HEK293 (cell line): ENCODE measurements around the gene AKAP5.

Experiments used
- CTCF ChIA-PET: fragments of 350-600 bp; formaldehyde crosslinking; extraction: SDS; loops from one replicate; lab custom pipeline; 2021; ENCODE audit warnings: antibody characterized with exemption; lab: Yijun Ruan, JAX
- POLR2A ChIA-PET: fragments of 300-600 bp; formaldehyde crosslinking; extraction: SDS; loops from one replicate; lab custom pipeline; 2020; ENCODE audit warnings: antibody characterized with exemption, inconsistent platforms; lab: Yijun Ruan, JAX
- H3K27ac ChIP-seq: fragments of 200-500 bp; sonication (Bioruptor generic); 2 replicates; pipeline ENCODE4 v1.5.1; 2014; ENCODE audit warnings: low read depth, low read length, control low read depth, inconsistent platforms; ENCODE audit errors: extremely low read depth
- H3K36me3 ChIP-seq, 2 experiments: fragments of 200-500 bp in 1 of 2; sonication (Bioruptor generic) in 1 of 2; 1 replicate in 1 of 2; 2 replicates in 1 of 2; pipeline ENCODE4 v1.5.1; 2014 to 2017; ENCODE audit warnings: inconsistent platforms in 2 of 2, low read length in 2 of 2; ENCODE audit not compliant: control insufficient read depth in 2 of 2, insufficient read depth in 1 of 2
- H3K4me1 ChIP-seq: fragments of 200-500 bp; sonication (Bioruptor generic); 2 replicates; pipeline ENCODE4 v1.5.1; 2014; ENCODE audit warnings: mild to moderate bottlenecking, low read length, inconsistent platforms; ENCODE audit not compliant: control insufficient read depth, insufficient read depth
- H3K4me3 ChIP-seq: 2 replicates; pipeline ENCODE4 v1.5.1; 2011; ENCODE audit warnings: low read depth, mild to moderate bottlenecking, control low read depth, low read length, moderate library complexity
- H3K9me3 ChIP-seq: fragments of 200-500 bp; sonication (Bioruptor generic); 2 replicates; pipeline ENCODE4 v1.5.1; 2014; ENCODE audit warnings: low read depth, low read length, inconsistent platforms; ENCODE audit not compliant: control insufficient read depth, insufficient read depth
- BCL11A ChIP-seq: fragments of 450-650 bp; formaldehyde crosslinking; IDR thresholded peaks from 2 replicates; pipeline ENCODE4 v1.5.1; 2016; ENCODE audit warnings: low read depth, missing biosample characterization, missing genetic modification characterization
- BCL11B ChIP-seq: fragments of 450-650 bp; formaldehyde crosslinking; IDR thresholded peaks from 2 replicates; pipeline ENCODE4 v1.5.1; 2016; ENCODE audit warnings: low read depth, missing biosample characterization, missing genetic modification characterization
- GLIS1 ChIP-seq: fragments of 450-650 bp; formaldehyde crosslinking; IDR thresholded peaks from 2 replicates; pipeline ENCODE4 v1.5.1; 2016; ENCODE audit warnings: missing biosample characterization, missing genetic modification characterization
- KLF8 ChIP-seq: fragments of 450-650 bp; formaldehyde crosslinking; IDR thresholded peaks from 2 replicates; pipeline ENCODE4 v1.5.1; 2016; ENCODE audit warnings: missing biosample characterization, missing genetic modification characterization
- SP3 ChIP-seq: fragments of 450-650 bp; formaldehyde crosslinking; IDR thresholded peaks from 2 replicates; pipeline ENCODE4 v1.5.1; 2016; ENCODE audit warnings: missing biosample characterization, missing genetic modification characterization
- TRIM28 ChIP-seq: IDR thresholded peaks from 2 replicates; pipeline ENCODE4 v1.6.1; 2011; ENCODE audit warnings: low read length, control low read depth, borderline replicate concordance
- WT1 ChIP-seq: fragments of 450-650 bp; formaldehyde crosslinking; IDR thresholded peaks from 2 replicates; pipeline ENCODE4 v1.5.1; 2016; ENCODE audit warnings: missing biosample characterization, missing genetic modification characterization
- ZBTB1 ChIP-seq: fragments of 450-650 bp; formaldehyde crosslinking; IDR thresholded peaks from 2 replicates; pipeline ENCODE4 v1.5.1; 2016; ENCODE audit warnings: missing biosample characterization, missing genetic modification characterization
- ZEB2 ChIP-seq: fragments of 450-650 bp; formaldehyde crosslinking; IDR thresholded peaks from 2 replicates; pipeline ENCODE4 v1.5.1; 2016; ENCODE audit warnings: missing biosample characterization, missing genetic modification characterization
- ZNF2 ChIP-seq: fragments of 450-650 bp; formaldehyde crosslinking; IDR thresholded peaks from 2 replicates; pipeline ENCODE4 v1.5.1; 2016; ENCODE audit warnings: missing biosample characterization, missing genetic modification characterization
- ZNF221 ChIP-seq: fragments of 450-650 bp; formaldehyde crosslinking; IDR thresholded peaks from 2 replicates; pipeline ENCODE4 v1.5.1; 2017; ENCODE audit warnings: missing biosample characterization, missing genetic modification characterization, borderline replicate concordance
- ZNF223 ChIP-seq: fragments of 450-650 bp; formaldehyde crosslinking; IDR thresholded peaks from 2 replicates; pipeline ENCODE4 v1.5.1; 2016; ENCODE audit warnings: missing biosample characterization, missing genetic modification characterization
- ZNF335 ChIP-seq: fragments of 450-650 bp; formaldehyde crosslinking; conservative IDR thresholded peaks from 2 replicates; pipeline ENCODE4 v1.5.1; 2016; ENCODE audit warnings: missing biosample characterization, missing genetic modification characterization
- ZNF394 ChIP-seq: fragments of 450-650 bp; formaldehyde crosslinking; IDR thresholded peaks from 2 replicates; pipeline ENCODE4 v1.5.1; 2016; ENCODE audit warnings: missing biosample characterization, missing genetic modification characterization, mild to moderate bottlenecking, moderate library complexity, borderline replicate concordance
- ZNF600 ChIP-seq: fragments of 450-650 bp; formaldehyde crosslinking; IDR thresholded peaks from 2 replicates; pipeline ENCODE4 v1.5.1; 2016; ENCODE audit warnings: missing biosample characterization, missing genetic modification characterization
- ZNF777 ChIP-seq: fragments of 450-650 bp; formaldehyde crosslinking; IDR thresholded peaks from 2 replicates; pipeline ENCODE4 v1.5.1; 2017; ENCODE audit warnings: missing biosample characterization, missing genetic modification characterization, borderline replicate concordance
- ZNF830 ChIP-seq: fragments of 450-650 bp; IDR thresholded peaks from 2 replicates; pipeline ENCODE4 v1.5.0; 2018; ENCODE audit warnings: missing biosample characterization, missing genetic modification characterization, low read depth, mild to moderate bottlenecking, moderate library complexity
- ZSCAN30 ChIP-seq: fragments of 450-650 bp; IDR thresholded peaks from 2 replicates; pipeline ENCODE4 v1.5.1; 2018; ENCODE audit warnings: missing biosample characterization, mild to moderate bottlenecking, missing genetic modification characterization, moderate library complexity
- TF ChIP-seq, protein P1 (sequence below): fragments of 450-650 bp; formaldehyde crosslinking; IDR thresholded peaks from 2 replicates; pipeline ENCODE4 v1.5.1; 2016; ENCODE audit warnings: missing biosample characterization, missing genetic modification characterization
- TF ChIP-seq, protein P2 (sequence below): fragments of 450-650 bp; formaldehyde crosslinking; IDR thresholded peaks from 2 replicates; pipeline ENCODE4 v1.5.1; 2016; ENCODE audit warnings: missing biosample characterization, missing genetic modification characterization
- TF ChIP-seq, protein P3 (sequence below): fragments of 450-650 bp; formaldehyde crosslinking; IDR thresholded peaks from 2 replicates; pipeline ENCODE4 v1.5.1; 2016; ENCODE audit warnings: missing biosample characterization, missing genetic modification characterization
- TF ChIP-seq, protein P4 (sequence below): fragments of 450-650 bp; formaldehyde crosslinking; IDR thresholded peaks from 2 replicates; pipeline ENCODE4 v1.5.1; 2016; ENCODE audit warnings: missing biosample characterization, missing genetic modification characterization, low read depth

The AKAP5 gene

DNA sequence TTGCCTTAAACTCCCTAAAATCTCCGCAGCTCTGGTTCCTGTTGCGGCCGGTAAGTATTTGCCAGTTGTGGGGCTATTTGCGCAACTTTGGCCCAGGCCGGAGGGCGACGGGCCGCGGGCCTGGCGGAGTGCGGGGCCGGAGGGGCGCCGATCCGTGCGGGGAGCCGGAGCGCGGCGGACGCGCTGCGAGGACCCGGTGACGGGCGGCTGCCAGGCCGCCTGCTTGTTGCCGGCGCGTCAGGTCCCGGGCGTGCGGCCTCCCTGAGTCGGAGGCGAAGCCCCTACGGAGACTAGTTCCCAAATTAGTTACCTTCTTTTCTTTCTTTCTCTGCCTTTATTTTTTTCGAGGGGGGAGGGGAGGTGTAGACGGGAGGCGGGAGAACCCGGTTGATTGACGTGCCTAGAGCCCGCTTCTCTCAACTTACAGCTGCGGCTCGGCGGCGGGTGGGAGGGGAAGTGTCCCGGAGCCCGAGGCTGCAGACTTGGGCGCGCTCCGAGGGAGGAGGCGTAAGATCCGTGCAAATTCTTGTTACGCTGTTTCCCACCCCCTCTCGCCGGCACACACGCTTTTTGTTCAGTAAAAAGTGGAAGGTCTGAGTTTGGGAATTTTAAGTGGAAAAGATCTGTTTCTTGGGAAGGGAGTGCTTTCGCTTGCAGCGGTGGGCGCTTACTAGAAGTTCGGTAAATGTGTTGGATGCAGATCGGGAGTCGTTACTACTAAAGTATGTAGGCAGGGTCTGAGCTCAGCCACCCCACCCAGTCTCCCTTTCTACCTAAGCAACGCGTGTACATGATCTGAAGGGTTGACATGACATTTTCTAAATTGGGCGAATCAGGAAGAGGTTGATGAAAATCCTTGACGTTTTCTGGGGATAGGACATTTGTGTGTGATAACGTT lies 39.8 kb downstream of the AKAP5 start:
- Histone ChIP-seq H3K4me1 (peaks cover 21% of the 10 kb centered on the region), H3K9me3 (no peaks in the 10 kb centered on the region), H3K4me3 (peak overlapping the region; percentile 62), H3K27ac (peak overlapping the region; percentile 99), H3K36me3 (no peaks in the 10 kb centered on the region)
- ChIA-PET CTCF (interaction anchor here (0.6 to 1.3 kb wide), 9 partner anchors 11 to 318 kb away, joined by 3 to 6 read pairs (median 3); partner anchors contain the start of gene HSPA2), POLR2A (interaction anchor here (0.6 to 5.2 kb wide), 23 partner anchors 8 to 202 kb away, joined by 3 to 54 read pairs (median 3); partner anchors contain the start of genes HSPA2 and MTHFD1)
- peak; percentile 94 for TF ChIP-seq ZNF335 (tag by site-specific recombination)
- TF ChIP-seq, protein P1, sequence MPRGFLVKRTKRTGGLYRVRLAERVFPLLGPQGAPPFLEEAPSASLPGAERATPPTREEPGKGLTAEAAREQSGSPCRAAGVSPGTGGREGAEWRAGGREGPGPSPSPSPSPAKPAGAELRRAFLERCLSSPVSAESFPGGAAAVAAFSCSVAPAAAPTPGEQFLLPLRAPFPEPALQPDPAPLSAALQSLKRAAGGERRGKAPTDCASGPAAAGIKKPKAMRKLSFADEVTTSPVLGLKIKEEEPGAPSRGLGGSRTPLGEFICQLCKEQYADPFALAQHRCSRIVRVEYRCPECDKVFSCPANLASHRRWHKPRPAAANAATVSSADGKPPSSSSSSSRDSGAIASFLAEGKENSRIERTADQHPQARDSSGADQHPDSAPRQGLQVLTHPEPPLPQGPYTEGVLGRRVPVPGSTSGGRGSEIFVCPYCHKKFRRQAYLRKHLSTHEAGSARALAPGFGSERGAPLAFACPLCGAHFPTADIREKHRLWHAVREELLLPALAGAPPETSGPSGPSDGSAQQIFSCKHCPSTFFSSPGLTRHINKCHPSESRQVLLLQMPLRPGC (tag by site-specific recombination): no peak
- TF ChIP-seq KLF8 (tag by site-specific recombination): no peak
- TF ChIP-seq ZNF2 (tag by site-specific recombination): no peak
- TF ChIP-seq ZNF600 (tag by site-specific recombination): peak; percentile 95
- TF ChIP-seq, protein P2, sequence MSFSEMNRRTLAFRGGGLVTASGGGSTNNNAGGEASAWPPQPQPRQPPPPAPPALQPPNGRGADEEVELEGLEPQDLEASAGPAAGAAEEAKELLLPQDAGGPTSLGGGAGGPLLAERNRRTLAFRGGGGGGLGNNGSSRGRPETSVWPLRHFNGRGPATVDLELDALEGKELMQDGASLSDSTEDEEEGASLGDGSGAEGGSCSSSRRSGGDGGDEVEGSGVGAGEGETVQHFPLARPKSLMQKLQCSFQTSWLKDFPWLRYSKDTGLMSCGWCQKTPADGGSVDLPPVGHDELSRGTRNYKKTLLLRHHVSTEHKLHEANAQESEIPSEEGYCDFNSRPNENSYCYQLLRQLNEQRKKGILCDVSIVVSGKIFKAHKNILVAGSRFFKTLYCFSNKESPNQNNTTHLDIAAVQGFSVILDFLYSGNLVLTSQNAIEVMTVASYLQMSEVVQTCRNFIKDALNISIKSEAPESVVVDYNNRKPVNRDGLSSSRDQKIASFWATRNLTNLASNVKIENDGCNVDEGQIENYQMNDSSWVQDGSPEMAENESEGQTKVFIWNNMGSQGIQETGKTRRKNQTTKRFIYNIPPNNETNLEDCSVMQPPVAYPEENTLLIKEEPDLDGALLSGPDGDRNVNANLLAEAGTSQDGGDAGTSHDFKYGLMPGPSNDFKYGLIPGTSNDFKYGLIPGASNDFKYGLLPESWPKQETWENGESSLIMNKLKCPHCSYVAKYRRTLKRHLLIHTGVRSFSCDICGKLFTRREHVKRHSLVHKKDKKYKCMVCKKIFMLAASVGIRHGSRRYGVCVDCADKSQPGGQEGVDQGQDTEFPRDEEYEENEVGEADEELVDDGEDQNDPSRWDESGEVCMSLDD (tag by site-specific recombination): no peak
- TF ChIP-seq BCL11B: no peak
- TF ChIP-seq SP3: no peak
- peak; percentile 24 for TF ChIP-seq ZSCAN30 (tag by site-specific recombination)
- no peak for TF ChIP-seq GLIS1 (tag by site-specific recombination)
- no peak for TF ChIP-seq ZNF221 (tag by site-specific recombination)
- TF ChIP-seq WT1 (tag by site-specific recombination): no peak
- TF ChIP-seq ZEB2 (tag by site-specific recombination): peak; percentile 38; the same call in 1 of the 2 replicates
- no peak for TF ChIP-seq ZNF830 (tag by site-specific recombination)
- TF ChIP-seq BCL11A (tag by site-specific recombination): no peak
- TF ChIP-seq, protein P3, sequence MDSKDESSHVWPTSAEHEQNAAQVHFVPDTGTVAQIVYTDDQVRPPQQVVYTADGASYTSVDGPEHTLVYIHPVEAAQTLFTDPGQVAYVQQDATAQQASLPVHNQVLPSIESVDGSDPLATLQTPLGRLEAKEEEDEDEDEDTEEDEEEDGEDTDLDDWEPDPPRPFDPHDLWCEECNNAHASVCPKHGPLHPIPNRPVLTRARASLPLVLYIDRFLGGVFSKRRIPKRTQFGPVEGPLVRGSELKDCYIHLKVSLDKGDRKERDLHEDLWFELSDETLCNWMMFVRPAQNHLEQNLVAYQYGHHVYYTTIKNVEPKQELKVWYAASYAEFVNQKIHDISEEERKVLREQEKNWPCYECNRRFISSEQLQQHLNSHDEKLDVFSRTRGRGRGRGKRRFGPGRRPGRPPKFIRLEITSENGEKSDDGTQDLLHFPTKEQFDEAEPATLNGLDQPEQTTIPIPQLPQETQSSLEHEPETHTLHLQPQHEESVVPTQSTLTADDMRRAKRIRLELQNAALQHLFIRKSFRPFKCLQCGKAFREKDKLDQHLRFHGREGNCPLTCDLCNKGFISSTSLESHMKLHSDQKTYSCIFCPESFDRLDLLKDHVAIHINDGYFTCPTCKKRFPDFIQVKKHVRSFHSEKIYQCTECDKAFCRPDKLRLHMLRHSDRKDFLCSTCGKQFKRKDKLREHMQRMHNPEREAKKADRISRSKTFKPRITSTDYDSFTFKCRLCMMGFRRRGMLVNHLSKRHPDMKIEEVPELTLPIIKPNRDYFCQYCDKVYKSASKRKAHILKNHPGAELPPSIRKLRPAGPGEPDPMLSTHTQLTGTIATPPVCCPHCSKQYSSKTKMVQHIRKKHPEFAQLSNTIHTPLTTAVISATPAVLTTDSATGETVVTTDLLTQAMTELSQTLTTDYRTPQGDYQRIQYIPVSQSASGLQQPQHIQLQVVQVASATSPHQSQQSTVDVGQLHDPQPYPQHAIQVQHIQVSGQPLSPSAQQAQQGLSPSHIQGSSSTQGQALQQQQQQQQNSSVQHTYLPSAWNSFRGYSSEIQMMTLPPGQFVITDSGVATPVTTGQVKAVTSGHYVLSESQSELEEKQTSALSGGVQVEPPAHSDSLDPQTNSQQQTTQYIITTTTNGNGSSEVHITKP (tag by site-specific recombination): 0 out of 2 replicates have a peak, but pooled peaks have one; percentile 10
- TF ChIP-seq ZNF394 (tag by site-specific recombination): peak; percentile 72; the same call in 1 of the 2 replicates
- TF ChIP-seq, protein P4, sequence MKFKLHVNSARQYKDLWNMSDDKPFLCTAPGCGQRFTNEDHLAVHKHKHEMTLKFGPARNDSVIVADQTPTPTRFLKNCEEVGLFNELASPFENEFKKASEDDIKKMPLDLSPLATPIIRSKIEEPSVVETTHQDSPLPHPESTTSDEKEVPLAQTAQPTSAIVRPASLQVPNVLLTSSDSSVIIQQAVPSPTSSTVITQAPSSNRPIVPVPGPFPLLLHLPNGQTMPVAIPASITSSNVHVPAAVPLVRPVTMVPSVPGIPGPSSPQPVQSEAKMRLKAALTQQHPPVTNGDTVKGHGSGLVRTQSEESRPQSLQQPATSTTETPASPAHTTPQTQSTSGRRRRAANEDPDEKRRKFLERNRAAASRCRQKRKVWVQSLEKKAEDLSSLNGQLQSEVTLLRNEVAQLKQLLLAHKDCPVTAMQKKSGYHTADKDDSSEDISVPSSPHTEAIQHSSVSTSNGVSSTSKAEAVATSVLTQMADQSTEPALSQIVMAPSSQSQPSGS: no peak
- TF ChIP-seq ZNF223 (tag by site-specific recombination): no peak
- TF ChIP-seq ZBTB1 (tag by site-specific recombination): no peak
- 0 out of 2 replicates have a peak, but pooled peaks have one; percentile 8 for TF ChIP-seq TRIM28
- no peak for TF ChIP-seq ZNF777 (tag by site-specific recombination)
